ENCODE data around the gene UTY.

The UTY gene

DNA sequence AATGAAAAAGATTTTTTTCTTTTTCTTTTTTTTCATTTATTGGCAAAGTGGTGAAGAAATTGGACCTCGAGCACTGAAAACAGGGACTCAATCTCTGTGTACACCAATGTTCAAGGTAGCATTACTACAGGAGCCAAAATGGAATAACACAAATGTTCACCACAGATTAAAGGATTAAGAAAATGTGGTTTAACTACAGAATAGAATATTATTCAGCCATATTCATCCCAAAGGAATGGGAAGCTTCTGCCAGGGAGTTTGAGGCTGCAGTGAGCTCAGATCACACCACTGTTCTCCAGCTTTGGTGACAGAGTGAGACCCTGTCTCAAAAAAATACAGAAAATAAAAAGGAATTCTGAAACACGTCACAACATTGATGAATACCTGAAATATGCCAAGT is 81.0 kb downstream of the UTY start:
- DNase-seq: no peak

DNA sequence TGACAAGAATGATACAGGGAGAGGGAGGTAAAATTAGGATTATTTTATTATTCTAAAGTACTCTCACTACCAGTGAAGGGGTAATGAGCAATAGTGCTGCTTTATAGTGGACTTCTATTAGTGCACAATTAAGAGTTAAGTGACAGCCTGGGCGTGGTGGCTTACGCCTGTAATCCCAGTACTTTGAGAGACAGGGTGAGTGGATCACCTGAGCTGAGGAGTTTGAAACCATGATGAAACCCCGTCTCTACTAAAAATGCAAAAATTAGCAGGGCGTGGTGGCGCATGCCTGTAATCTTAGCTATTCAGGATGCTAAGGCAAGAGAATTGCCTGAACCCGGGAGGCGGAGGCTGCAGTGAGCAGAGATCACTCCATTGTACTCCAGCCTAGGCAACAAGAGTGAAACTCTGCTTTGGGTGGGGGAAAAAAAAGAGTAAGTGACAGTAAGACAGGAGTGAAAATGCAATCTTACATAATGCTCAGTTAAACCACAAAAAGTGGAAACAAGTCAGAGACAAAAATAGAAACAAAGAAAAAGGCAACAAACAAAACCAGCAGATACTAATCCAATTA is 98.6 kb downstream of the UTY start:
- no peak for DNase-seq

DNA sequence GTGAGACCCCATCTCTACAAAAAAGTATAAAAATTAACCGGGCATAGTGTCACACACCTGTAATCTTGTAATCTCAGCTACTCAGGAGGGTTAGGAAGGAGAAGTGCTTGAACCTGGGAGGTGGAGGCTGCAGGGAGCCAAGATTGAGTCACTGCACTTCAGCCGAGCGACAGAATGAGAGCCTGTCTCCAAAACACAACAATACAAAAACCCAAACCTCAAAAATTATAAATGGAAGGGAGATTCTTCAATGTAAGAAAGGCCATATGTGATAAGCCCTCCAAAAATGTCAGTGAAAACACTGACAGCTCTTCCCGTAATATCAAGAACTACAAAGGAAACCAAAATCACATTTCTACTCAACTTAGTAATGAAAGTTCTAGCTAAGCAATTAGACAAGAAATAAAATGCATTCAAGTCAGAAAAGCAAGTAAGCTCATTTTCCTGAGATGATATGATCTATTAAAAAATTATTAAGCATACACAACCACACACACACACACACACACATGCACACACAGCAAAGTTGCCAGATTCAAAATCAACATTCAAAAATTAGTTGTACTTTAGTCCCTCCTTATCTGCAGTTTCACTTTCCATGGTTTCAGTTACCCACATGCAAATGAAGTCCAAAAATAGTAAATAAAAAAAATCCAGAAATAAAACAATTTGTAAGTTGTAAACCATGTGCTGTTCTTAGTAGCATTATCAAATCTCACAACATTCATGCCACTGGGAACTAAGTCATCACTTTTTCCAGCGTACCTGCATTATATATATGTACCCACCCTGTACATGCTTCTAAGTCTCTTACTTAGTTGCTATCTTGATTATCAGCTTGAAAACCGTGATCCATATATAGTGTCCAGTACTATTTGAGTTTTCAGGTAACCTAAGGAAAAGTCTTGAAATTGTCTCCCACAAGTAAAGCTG is 108.7 kb downstream of the UTY start:
- no peak for DNase-seq

DNA sequence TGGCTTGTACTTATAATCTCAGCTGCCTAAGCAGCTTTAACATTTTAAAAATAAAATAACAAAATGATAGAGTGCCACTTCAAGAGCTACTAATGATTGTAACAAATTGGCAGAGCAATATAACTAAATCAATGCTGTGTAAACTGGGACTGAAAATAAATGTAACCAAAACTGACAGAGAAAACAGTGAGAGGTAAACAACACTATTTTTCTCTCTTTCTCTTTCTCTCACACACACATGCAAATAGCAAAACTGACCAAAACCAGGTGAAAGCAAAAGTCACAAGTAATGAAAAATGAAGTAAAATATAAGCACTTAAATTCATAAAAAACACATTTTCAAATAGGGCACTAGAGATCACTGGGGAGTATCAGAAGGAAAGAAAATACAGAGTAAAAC is 109.6 kb downstream of the UTY start:
- DNase-seq: no peak

DNA sequence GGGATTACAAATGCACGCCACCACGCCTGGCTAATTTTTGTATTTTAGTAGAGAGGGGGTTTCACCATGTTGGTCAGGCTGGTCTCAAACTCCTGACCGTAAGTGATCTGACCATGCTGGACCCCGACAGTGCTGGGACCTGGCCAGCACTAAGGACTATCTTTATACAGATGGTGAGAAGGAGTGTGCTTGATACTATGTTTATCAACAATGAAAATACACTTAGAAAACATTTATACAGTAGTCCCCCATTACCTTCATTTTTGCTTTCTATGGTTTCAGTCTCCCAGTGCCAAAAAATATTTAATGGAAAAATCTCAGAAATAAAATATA is 111.4 kb downstream of the UTY start:
- DNase-seq: no peak

DNA sequence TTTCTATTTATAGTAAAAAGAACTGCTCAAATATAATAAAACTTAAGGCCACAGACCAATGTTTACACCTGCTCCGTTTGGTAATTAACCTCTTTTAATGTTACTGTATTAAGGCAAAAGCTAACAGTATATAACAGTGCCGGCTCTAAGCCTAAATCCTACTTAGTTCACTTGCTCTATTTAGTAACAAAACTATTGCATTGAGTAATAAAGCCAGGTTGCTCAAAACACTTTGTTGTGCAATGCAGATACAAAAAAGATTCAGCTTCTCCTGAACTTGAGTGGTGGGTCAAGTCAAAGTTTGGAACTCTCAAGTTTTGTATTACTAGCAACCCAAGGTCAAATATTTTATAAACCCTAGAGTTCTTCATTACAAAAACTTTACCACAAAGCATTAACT is 116.2 kb downstream of the UTY start:
- no peak for DNase-seq

DNA sequence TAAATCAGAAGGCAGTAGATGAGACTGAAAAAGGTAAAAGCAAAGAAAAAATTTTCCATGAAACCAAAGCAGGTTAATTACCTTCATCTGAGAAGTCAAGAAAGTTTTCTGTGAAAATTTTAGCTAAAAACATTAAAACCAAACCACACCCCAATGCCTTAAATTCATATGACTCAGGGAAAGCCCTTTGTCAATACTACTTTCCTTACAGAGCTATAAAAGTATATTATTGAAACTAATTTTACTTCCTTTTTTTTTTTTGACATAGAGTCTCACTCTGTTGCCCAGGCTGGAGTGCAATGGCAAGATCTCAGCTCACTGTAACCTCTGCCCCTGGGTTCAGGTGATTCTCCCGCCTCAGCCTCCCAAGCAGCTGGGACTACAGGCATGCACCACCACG is 117.2 kb downstream of the UTY start:
- no peak for DNase-seq

DNA sequence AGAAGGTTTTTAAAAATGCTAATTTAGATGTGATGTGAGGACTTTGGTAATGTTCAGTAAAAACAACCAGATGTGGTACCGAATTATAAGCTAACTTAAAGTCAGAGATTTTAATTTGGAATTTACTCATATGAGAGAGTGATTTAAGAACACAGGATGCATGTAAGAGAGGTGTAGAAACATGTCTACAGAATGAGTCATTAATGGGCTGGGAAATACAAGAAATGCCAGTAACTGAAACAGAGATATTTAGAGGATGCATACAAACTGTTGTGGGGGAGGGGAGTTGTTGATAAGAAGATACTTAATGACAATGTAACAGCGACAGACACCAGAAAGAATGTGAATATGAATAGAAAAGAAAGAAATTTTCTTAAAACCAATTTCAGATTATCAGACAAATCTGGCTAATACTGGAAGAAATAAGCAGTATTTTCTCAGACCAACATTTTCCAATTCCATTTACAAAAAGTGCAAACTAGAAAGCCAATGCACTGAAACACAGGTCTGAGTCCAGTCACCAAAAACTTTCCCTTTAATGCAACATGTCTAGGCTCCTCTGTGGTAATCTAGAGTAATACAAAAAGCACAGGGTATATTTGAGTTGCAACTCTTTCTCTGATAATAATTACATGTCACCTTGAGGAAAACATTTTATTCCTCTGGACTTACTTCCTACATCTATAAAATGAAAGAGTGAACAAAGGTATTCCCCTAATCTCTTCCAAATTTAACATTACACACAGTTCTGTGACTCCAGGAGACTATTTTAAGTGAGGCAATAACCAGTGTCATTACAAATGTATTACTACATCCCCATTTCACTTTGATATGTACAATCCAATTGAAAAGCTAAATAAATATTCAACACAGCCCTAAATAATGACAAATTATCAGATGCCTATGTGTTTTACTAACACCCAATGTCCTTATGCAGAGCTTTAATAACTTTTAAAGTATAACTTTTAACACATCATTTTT is 117.9 kb downstream of the UTY start:
- DNase-seq: no peak

DNA sequence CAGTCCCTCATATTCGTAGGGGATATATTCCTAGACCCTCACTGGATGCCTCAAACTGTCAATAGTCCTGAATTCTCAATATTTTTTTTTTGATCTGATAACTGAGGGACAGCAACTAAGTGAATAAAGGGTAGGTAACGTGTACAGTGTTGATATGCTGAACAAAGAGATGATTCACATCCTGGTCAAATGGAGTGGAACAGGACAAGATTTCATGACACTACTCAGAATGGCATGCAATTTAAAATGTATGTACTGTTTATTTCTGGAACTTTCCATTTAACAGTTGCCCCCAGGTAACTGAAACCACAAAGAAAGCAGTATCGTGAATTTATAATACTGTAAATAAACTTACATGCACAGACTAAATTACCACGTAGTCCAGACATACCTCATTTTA is 128.4 kb downstream of the UTY start:
- DNase-seq: no peak

DNA sequence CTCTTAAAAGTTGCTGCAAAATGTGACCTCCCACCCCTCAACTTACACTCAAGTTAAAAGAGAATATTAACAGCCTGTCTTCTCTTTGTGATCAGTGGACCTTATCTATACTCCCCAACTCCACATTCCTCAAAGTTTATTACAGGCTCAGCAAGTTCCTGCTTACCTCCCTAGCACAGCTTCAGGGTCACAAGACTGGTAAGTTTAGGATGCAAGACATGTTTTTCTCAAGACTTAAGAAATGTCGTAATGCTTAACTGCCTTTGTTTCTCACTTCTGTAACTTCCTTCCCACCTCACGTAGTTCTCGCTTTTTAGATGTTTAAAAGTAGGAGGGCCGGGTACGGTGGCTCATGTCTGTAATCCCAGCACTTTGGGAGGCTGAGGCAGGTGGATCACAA is 132.7 kb downstream of the UTY start:
- DNase-seq: no peak

DNA sequence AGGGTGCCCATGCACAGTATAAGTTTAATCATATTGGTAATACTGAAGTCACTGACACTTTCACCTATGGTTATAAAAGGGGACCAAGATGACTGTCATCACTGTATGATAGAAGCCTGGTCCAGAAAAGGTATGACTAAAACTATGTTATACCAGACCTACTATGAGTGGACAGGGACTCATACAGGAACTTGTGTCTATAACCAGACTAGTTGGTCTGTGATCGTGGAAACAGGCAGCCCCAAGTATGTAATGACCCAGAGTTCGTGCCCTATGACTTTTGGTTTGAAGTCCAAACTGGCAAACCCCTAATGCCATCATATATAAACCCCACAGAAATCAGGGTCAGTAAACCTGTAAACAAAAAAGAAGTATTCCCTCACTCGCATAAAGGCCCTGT is 134.3 kb downstream of the UTY start:
- no peak for DNase-seq

DNA sequence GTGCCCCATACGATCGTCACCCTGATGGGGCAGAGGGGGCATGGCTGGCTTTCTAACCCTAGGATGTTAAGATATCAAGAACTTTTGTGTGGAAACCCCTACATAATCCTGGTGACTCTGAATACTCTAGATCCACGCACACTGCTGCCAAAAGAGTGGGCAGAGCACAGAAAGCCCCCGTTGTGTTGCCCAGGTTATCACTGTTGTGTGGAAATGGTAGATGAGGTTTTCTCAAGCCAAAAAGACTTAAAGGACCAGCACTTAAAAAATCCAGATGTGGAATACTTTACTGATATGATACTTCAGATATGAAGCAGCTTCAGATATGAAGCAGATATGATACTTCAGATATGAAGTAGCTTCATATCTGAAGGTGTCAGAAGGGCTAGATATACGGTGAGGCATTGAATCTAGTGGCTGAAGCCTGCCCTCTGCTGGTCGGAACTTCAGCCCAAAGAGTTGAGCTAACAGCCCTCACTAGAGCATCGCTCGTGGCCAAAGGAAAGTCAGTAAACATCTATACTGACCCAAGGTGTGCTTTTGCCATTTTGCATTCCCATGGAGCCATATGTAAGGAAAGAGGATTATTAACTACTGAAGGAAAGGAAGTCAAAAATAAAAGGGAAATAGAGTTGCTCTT is 136.4 kb downstream of the UTY start:
- DNase-seq: no peak

DNA sequence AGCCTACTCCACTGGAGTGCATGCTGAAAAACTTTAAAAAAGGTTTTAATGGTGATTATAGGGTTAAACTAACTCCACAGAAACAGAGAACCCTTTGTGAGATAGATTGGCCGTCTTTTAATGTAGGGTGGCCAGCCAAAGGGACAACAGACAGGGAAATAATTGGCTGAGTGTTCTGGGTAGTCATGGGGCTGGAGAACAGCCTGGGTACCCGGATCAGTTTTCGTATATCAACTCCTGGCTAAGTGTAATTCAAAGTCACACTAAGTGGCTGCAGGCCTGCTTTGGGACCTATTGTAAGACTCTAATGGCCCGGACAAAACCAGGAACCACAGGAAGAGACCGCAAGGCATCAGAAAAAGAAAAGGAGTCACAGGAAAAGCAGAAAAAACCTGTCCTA is 139.9 kb downstream of the UTY start:
- DNase-seq: no peak

DNA sequence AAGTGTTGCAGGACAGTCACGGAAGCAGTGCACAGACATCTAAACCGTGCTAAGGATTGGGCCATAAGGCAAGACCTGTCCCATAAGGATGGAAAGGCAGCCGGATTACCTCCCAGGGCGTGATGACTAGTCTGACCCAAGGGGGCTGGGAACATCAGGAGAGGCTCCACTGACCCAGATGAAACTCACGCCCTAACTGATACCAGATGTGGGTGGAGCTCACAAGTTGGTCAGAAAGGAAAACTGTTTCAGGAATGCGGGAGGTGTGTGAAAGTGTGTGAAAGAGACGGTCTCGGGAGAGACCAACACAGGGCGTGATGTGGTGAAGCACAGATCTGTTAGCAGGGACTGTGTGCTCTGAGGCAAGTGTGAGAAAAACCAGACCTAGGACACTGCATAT is 140.5 kb downstream of the UTY start:
- no peak for DNase-seq

DNA sequence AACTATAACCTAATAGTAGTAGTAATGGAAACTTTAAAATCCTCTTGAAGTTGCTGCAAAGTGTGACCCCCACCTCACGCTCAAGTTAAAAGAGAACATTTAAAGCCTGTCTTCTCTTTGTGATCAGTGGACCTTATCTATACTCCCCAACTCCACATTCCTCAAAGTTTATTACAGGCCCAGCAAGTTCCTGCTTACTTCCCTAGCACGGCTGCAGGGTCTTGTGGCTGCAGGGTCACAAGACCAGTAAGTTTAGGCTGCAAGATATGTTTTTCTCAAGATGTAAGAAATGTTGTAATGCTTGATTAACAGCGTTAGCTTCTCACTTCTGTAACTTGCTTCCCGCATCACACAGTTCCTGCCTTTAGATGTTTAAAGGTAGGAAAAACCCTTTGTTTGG is 141.1 kb downstream of the UTY start:
- DNase-seq: no peak

DNA sequence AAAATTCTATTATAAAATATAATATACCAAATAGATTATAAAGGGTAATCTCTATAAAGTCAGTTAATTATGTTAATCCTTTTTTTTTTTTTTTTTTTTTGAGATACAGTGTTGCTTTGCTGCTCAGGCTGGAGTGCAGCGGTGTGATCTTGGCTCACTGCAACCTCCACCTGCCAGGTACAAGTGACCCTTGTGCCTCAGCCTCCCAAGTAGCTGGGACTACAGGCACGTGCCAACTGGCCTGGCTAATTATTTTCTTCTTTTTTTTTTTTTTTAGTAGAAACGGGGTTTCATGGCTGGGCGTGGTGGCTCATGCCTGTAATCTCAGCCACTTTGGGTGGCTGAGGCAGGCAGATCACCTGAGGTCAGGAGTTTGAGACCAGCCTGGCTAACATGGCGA is 141.9 kb downstream of the UTY start:
- DNase-seq: no peak

DNA sequence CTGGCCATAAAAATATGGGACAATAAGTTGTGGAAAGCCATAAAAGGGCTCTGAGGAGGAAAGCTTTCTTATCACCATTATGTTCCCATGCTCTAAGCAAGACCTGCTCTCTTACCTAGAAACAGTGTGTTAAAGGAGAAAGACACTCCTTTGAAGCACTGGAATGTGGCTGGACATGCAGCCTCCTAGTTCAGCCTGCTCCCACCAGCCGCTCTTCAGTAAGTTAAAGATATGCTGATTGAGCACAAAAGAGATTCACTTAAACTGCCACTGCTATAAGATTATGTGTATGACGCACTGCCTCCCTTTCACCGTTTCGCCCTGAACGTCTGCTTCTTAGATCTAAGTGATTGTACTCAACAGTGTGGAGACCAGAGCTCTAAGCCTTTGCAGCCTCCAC is 146.0 kb downstream of the UTY start:
- DNase-seq: no peak

DNA sequence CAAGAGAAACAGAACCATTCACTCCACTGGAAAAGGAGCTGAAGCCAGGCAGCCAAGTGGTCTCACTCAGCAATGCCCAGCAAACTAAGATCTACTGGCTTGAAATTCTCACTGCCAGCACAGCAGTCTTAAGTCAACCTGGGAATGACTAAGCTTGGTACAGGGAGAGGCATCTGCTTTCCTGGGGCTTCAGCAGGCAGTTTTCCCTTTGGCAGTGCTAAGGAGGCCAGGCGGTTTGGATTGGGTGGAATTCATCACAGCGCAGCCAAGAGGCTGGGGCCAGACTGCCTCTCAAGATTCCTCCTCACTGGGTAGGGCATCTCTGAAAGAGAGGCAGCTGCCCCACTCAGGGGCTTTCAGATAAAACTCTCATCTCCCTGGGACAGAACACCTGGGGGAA is 149.2 kb downstream of the UTY start:
- DNase-seq: no peak

DNA sequence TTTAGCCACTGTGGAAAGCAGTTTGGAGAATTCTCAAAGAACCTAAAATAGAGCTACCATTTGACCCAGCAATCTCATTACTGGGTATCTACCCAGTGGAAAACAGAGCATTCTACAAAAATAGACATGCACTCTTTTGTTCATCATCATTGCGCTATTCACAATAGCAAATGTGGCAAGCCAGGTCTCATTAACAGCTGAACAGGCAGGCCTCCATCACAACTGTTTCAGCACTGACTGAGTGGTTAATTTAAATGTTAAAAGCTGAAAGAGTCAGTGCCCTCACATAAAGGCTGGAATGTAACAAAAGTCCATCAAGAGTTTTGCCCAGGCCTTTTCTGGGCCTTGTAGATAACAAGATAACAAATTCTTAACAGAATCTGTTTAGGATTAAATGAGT is 166.9 kb downstream of the UTY start:
- DNase-seq: no peak

DNA sequence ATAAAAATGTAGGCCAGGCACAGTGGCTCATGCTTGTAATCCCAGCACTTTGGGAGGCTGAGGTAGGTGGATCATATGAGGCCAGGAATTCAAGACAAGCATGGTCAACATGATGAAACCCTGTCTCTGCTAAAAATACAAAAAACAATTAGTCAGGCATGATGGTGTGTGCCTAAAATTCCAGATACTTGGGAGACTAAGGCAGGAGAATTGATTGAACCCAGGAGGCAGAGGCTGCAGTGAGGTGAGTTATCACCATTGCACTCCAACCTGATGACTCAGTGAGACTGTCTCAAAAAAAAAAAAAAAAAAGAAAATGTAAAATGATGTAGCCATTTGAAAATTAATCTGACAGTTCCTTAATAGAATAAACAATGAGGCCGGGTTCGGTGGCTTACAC is 171.9 kb downstream of the UTY start:
- no peak for DNase-seq

DNA sequence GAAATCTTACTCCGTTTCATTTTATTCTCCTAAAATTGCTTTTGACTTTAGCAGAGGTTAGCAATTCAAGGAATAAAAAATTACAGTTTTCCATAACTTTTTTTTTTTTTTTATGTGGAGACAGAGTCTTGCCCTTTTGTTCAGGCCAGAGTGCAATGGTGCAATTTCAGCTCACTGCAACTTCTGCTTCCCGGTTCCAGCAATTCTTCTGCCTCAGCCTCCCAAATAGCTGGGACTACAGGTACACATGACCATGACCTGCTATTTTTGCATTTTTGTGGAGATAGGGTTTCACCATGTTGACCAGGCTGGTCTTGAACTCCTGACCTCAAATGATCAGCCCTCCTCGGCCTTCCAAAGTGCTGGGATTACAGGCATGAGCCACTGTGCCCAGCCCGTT is 179.0 kb downstream of the UTY start:
- no peak for DNase-seq

DNA sequence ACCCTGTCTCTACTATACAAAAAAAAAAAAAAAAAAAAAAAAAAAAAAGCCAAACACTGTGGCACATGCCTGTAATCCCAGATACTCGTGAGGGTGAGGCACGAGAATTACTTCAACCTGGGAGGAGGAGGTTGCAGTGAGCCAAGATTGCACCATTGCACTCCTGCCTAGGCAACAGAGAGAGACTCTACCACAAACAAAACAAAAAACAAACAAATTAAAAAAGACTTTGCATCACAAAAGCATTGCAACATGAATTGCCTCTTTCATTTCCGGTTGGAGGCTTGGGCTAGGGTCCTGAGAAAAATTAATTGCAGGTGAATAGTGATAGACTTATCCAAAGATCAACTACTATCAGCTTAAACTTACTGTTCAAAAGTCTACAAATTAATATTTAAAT is 180.4 kb downstream of the UTY start:
- DNase-seq: no peak

DNA sequence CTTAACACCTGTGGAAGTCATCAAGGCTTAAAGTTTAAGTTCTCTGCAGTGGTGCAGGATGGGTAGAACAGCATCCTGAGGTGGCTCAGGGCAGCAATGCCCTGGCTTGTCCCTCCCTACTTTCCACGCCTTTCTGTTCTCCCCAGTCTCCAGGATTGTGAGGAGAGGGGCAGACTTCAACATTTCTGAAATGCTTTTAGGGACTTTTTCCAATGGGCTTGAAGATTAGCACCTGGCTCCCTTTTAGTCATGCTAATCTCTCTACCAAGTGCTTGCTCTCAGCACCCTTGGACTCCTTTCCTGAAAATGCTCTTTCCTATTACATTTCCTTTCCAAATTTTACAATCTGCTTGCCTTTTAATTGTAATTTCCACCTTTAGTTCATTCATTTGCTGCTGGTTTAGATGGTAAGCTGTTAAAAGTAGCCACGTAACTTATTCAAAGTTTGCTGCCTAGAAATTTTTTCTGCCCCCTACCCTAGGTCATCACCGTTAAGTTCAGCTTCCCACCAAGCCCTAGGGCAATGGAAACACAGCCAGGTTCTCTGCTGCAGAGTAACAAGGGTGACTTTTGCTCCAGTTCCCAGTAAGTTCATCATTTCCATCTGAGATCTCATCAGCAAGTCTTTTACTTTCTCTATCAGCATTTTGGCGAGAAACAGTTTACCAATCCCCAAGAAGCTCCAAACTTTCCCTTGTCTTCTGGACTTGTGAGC is 183.5 kb downstream of the UTY start:
- no peak for DNase-seq

Data from femur (tissue), 1 donor.